Heart left ventricle (tissue), 16 donors: Measurements from ENCODE around the gene MAP3K5. TPM values are rescaled to one million over a fixed set of nuclear protein-coding genes. Genes with fewer than 3 reads are reported as not detected.
A peak's percentile ranks its signal among the peaks of the same experiment; 100 is the strongest.

Source experiments
- ATAC-seq, 4 donors: fragments of 200-7000 bp; cut with Tn5 transposase; one replicate each; pipeline ENCODE4 v1.9.1; 2020 to 2022; ENCODE audit warnings: moderate library complexity in 4 of 4, mild to moderate bottlenecking in 3 of 4, moderate number of reproducible peaks in 1 of 4
- DNase-seq, 5 donors: peaks; one replicate each; pipeline ENCODE4 v3.0.0-alpha.2; 2020
- H3K27ac ChIP-seq, 12 donors: fragments of 200-600 bp; sonication (generic) in 4 of 12; one replicate each; pipeline versions ENCODE4 v1.5.0 to v1.8.0; 2016 to 2022; ENCODE audit warnings: mild to moderate bottlenecking in 2 of 12
- H3K27me3 ChIP-seq, 9 donors: fragments of 200-600 bp; sonication (generic) in 2 of 9; one replicate each; pipeline versions ENCODE4 v1.5.1 to v1.8.0; 2016 to 2022; ENCODE audit warnings: mild to moderate bottlenecking in 3 of 9
- H3K36me3 ChIP-seq, 9 donors: fragments of 200-600 bp; sonication (generic) in 2 of 9; one replicate each; pipeline versions ENCODE4 v1.5.0 to v1.8.0; 2018 to 2022; ENCODE audit warnings: mild to moderate bottlenecking in 2 of 9
- H3K4me1 ChIP-seq, 12 donors: fragments of 200-600 bp; sonication (generic) in 4 of 12; one replicate each; pipeline versions ENCODE4 v1.5.0 to v1.8.0; 2016 to 2022; ENCODE audit warnings: mild to moderate bottlenecking in 3 of 12
- H3K4me3 ChIP-seq, 12 donors: fragments of 200-600 bp; sonication (generic) in 4 of 12; one replicate each; pipeline versions ENCODE4 v1.5.0 to v1.8.0; 2017 to 2022; ENCODE audit warnings: mild to moderate bottlenecking in 9 of 12, moderate library complexity in 4 of 12
- H3K9me3 ChIP-seq, 12 donors: fragments of 200-600 bp; sonication (generic) in 4 of 12; one replicate each; pipeline versions ENCODE4 v1.5.0 to v1.8.0; 2016 to 2022; ENCODE audit warnings: mild to moderate bottlenecking in 1 of 12
- POLR2A ChIP-seq, 2 donors: fragments of 450-650 bp; IDR thresholded peaks; one replicate each; pipeline ENCODE4 v1.6.1; 2017; ENCODE audit warnings: antibody characterized with exemption in 2 of 2, mild to moderate bottlenecking in 2 of 2, moderate library complexity in 2 of 2
- WGBS, 4 donors: extraction: QIAGEN DNeasy Blood & Tissue Kit in 2 of 4; methylation state at CpG; one replicate each; pipeline versions ENCODE4 v1.1.5 to v1.1.7; 2013 to 2018; 5-methylcytosine and 5-hydroxymethylcytosine counted together
- intact Hi-C, 10 donors: fragments of 100-400 bp; cut with DNase I; formaldehyde crosslinking; loops; one replicate each; pipeline versions ENCODE4 v1.11.1 to v1.14.2; 2022
- polyA plus RNA-seq, 2 donors: library from polyadenylated mRNA; stranded (reverse); fragments of 200-250 nt; gene quantifications; one replicate each; pipeline ENCODE4 v1.2.3, GENCODE V29; 2013
- total RNA-seq, 9 donors: library from RNA; depleted of rRNA in 2 of 9; stranded (reverse); fragments of >200 nt in 2 of 9; fragmentation: NEBNext Ultra II Directional in 3 of 9; extraction: Animal tissue kit (Norgen Biotek cat#: 25700) in 3 of 9; gene quantifications; one replicate each; pipeline versions ENCODE4 v1.1.0 to v1.2.4, GENCODE V29; 2016 to 2023
- TF ChIP-seq, protein P1 (sequence below), 12 donors: fragments of 200-600 bp; sonication (generic) in 4 of 12; IDR thresholded peaks; one replicate each; pipeline versions ENCODE4 v1.5.0 to v1.8.0; 2018 to 2022; ENCODE audit warnings: antibody characterized with exemption in 12 of 12, mild to moderate bottlenecking in 5 of 12
- donor health status: ischemic (EF 13 %, LVEDD 7.1; RV severe dilation, severe dysfunction).
- donor health status: healthy with polysubstance abuse.
- donor health status: DM: no; HTN: yes; CAD: no.
- donor health status: DM: no; HTN: no; CAD: no.
- donor health status: ischemic (EF 25% LVEDD 6.9; RV normal size, moderate dysfunction).
- donor health status: ischemic (EF 25% LVEDD 5.7; RV mildly dilated, moderate dysfunction).
- donor health status: healthy.
- donor health status: DM: yes; HTN: yes; CAD: no.
- donor health status: ischemic (EF 35%, LVEDD 5.7; RV mildly dilated, moderate dysfunction).
- donor health status: nonischemic (EF 11% LVEDD 7.7; RV severe dilation, severe dysfunction).
- donor health status: DM: yes; HTN: yes; CAD: no.
- donor health status: PGD.
- donor health status: ischemic (EF 29% LVEDD 5.4; RV normal size, mild dysfunction).
- donor health status: nonischemic (EF 23%, LVEDD 6.1; RV moderate dilation, normal function).

Gene MAP3K5
- total and polyA plus RNA-seq, 11 donors = 7.1 to 34.1 (median 27.8) TPM

DNA sequence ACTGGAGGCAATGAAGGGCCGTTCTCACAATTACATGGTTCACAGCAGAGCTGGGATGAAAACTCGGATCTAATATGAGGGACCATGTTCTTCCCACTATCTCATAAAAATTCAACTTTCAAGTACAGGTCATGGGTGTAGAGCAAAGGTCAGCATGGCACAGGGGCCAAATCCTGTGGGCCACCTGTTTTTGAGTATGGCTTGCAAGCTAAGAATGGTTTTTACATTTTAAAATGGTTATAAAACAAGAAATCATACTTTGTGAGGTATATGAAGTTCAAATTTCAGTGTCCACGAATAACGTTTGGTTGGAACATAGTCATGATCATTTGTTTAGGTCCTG, 4.6 kb downstream of the MAP3K5 start:
- 75 to 85% (median 79%) methylated on average over 4 of the region's 4 CpGs for WGBS, 4 donors
- no peak for ATAC-seq
- Histone ChIP-seq H3K4me1 (peaks cover 0 to 80% (median 46%) of the 10 kb centered on the region in 12 donors), H3K27ac (peak overlapping the region in 2 of 12 donors; percentile 31 to 82), H3K4me3 (no peak overlapping the region), H3K27me3 (no peaks in the 10 kb centered on the region), H3K9me3 (no peaks in the 10 kb centered on the region), H3K36me3 (no peaks in the 10 kb centered on the region)
- TF ChIP-seq, protein P1, sequence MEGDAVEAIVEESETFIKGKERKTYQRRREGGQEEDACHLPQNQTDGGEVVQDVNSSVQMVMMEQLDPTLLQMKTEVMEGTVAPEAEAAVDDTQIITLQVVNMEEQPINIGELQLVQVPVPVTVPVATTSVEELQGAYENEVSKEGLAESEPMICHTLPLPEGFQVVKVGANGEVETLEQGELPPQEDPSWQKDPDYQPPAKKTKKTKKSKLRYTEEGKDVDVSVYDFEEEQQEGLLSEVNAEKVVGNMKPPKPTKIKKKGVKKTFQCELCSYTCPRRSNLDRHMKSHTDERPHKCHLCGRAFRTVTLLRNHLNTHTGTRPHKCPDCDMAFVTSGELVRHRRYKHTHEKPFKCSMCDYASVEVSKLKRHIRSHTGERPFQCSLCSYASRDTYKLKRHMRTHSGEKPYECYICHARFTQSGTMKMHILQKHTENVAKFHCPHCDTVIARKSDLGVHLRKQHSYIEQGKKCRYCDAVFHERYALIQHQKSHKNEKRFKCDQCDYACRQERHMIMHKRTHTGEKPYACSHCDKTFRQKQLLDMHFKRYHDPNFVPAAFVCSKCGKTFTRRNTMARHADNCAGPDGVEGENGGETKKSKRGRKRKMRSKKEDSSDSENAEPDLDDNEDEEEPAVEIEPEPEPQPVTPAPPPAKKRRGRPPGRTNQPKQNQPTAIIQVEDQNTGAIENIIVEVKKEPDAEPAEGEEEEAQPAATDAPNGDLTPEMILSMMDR (IDR thresholded peaks at IDR 0.05) = no peak
- TF ChIP-seq POLR2A (IDR thresholded peaks at IDR 0.05) = no peak
- intact Hi-C loops = loop anchor here in 3 of 10 donors (5.0 to 10.0 kb wide), 2 partner anchors 35 to 73 kb away; no protein-coding TSS in a partner anchor
- no peak for DNase-seq

DNA sequence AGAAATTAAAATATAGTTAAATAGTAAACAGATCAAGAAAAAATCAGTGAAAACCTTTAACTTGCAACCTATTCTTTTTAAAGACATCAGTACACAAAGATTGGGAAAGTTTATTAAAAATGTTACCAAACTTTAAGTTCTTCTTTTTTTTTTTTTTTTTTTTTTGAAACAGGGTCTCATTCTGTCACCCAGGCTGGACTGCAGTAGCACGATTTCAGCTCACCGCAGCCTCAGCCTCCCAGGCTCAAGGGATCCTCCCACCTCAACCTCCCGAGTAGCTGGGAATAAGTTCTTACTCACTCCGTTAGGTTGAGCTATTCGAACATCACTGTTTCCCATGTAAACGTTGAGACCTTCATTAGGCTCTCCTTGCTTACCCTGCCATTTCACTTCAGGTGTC, 5.6 kb downstream of the MAP3K5 start:
- no peak for TF ChIP-seq POLR2A (IDR thresholded peaks at IDR 0.05)
- TF ChIP-seq, protein P1 (IDR thresholded peaks at IDR 0.05) = no peak
- Histone ChIP-seq H3K27me3 (no peaks in the 10 kb centered on the region), H3K27ac (peak overlapping the region in 2 of 12 donors; percentile 35 to 82), H3K9me3 (no peaks in the 10 kb centered on the region), H3K4me1 (peaks cover 2 to 90% (median 56%) of the 10 kb centered on the region in 12 donors), H3K36me3 (no peaks in the 10 kb centered on the region), H3K4me3 (no peak overlapping the region)
- DNase-seq = no peak
- intact Hi-C loops = loop anchor here in 3 of 10 donors (5.0 to 10.0 kb wide), 2 partner anchors 34 to 72 kb away; no protein-coding TSS in a partner anchor
- no peak for ATAC-seq
- WGBS, 4 donors = 86 to 91% (median 87%) methylated on average over 6 of the region's 6 CpGs

GRCh38 chr6:136784910-136785746, 7.1 kb downstream of the MAP3K5 start:
- Histone ChIP-seq H3K36me3 (no peaks in the 10 kb centered on the region), H3K27ac (peak overlapping the region in 7 of 12 donors; percentile 3 to 84 (median 24)), H3K4me3 (peak overlapping the region in 5 of 12 donors; percentile 4 to 50 (median 31)), H3K4me1 (peaks cover 2 to 88% (median 61%) of the 10 kb centered on the region in 12 donors), H3K9me3 (no peaks in the 10 kb centered on the region), H3K27me3 (no peaks in the 10 kb centered on the region)
- intact Hi-C loops = loop anchor here in 3 of 10 donors (5.0 to 10.0 kb wide), 2 partner anchors 33 to 70 kb away; no protein-coding TSS in a partner anchor
- no peak for TF ChIP-seq POLR2A (IDR thresholded peaks at IDR 0.05)
- TF ChIP-seq, protein P1 (IDR thresholded peaks at IDR 0.05) = no peak
- peak; percentile 24 to 76 (median 56) for ATAC-seq
- DNase-seq = peak; percentile 37 to 70 (median 68)
- 57 to 68% (median 61%) methylated on average over 10 of the region's 10 CpGs for WGBS, 4 donors

DNA sequence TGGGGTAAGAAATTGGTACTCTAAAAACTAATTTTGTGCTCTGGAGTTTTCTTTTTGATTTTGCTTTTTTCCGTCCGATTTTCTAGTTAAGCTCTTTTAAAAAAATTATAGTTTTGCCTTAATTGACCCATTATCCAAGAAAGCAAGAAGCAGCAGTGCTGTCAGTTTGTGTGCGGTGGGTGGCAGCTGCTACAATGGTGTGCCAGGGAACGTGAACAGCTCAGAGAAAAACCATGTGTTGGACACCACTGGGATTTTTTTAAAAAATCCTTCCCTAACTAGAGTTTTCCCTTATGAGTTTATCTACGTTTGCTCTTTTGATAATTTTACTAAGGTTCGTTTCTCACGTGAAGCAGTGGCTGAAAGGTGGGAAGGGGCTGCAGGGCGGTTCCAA, 8.0 kb downstream of the MAP3K5 start:
- H3K27ac ChIP-seq = peak overlapping the region in 9 of 12 donors; percentile 1 to 84 (median 18)
- WGBS, 4 donors = 68 to 74% (median 70%) methylated on average over 8 of the region's 8 CpGs
- H3K4me1 ChIP-seq = peaks cover 2 to 87% (median 64%) of the 10 kb centered on the region in 12 donors
- peak overlapping the region in 7 of 12 donors; percentile 4 to 50 (median 21) for H3K4me3 ChIP-seq
- no peaks in the 10 kb centered on the region for H3K36me3 ChIP-seq
- DNase-seq = no peak
- no peak for ATAC-seq
- H3K9me3 ChIP-seq = no peaks in the 10 kb centered on the region
- intact Hi-C loops = loop anchor here in 2 of 10 donors (10.0 kb wide), 1 partner anchor 69 kb away; no protein-coding TSS in a partner anchor
- H3K27me3 ChIP-seq = no peaks in the 10 kb centered on the region
- TF ChIP-seq, protein P1 (IDR thresholded peaks at IDR 0.05) = no peak
- no peak for TF ChIP-seq POLR2A (IDR thresholded peaks at IDR 0.05)
